ENCODE measurements around the gene SGK2.

The SGK2 gene

DNA sequence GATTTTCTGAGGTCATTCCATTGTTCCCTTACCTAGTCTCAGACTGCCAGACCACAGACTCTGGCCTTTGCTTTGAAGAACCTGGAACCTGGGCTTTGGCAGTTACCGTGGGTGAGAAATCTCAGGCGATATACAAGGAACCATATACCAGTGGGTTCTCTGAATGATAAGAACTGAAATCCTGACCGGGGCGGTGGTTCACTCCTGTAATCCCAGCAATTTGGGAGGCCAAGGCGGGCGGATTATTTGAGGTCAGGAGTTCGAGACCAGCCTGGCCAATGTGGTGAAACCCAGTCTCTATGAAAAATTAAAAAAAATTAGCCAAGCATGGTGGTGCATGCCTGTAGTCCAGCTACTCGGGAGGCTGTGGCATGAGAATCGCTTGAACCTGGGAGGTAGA lies 14.3 kb upstream of the SGK2 start:
- in situ Hi-C loops (cut with HindIII; ENCODE audit: low sequenced_read_pairs) = no loop called here
- DNase-seq (ENCODE audit: low read depth) = no peak
- no peak for TF ChIP-seq CTCF (IDR thresholded peaks at IDR 0.05; ENCODE audit: low read depth, low read length, missing control alignments)

DNA sequence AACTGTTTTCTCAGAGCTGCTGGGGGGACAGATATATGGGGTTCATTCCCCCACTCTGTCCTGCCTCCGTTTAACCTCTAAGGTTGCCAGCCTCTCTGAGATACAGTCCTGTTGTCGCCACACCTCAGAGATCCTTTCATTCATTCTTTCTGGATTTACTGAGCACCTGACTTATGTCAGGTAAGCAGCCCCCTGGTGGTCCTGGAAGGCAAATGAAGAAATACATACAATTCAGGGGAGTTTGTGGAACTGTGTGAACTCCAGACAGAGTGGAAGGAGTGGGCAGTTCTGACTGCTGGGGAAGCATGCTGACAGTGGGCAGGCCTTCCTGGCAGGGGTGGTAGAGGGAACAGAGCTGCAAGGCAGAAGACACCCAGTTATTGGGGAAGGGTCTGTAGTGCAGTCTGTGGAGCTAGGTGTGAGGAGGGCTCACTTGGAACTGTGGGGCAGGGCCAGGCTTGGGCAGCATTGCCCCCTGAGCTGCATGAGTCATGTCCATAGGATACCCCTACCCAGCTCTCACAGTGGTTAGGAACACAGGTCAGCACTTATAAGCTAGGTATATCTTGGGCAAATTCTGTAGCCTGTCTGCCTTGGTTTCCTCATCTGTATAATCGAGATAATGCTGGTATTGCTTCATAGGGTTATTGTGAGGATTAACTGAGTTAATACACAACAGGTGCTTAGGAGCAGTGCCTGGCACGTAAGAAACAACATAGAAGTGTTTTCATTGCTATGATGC lies 12.8 kb upstream of the SGK2 start:
- no peak for DNase-seq (ENCODE audit: low read depth)
- H3K4me3 ChIP-seq (ENCODE audit: low read depth, low read length) = no peak overlapping the region
- TF ChIP-seq CTCF (IDR thresholded peaks at IDR 0.05; ENCODE audit: low read depth, low read length, missing control alignments) = no peak
- in situ Hi-C loops (cut with HindIII; ENCODE audit: low sequenced_read_pairs) = no loop called here

More for the DNA sequence above, 14.3 kb upstream of the SGK2 start:
- no peak overlapping the region for H3K4me3 ChIP-seq (ENCODE audit: low read depth, low read length)

DNA sequence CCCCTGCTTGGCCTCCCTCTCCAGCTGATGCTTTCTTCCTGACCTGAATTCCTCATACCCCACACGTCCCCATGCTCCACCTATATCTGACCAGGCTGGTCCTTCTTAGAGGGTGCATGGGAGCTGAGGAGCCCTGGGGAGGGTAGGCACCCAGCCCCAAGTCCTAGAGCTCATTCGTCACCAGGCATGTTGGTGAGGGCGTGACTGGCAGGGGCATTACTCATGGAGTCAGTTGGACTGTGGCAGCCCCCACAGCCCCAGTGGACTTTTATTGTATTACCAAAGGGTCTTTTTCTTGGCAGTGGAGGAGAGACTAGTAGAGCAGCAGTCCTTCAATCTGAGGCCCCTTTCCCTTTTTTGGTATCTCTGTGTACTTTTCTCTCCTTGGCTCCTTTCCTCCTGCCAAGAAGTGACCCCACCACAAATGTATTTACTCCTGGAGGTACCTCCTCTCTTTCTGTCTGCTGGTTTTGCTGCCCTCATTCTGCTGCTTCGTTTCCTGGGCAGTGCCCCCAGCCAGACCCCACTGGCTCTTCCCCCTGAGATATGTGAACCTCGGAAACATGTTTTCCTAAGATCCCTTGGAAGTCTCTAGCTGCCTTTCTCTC lies 10.4 kb upstream of the SGK2 start:
- no peak overlapping the region for H3K4me3 ChIP-seq (ENCODE audit: low read depth, low read length)
- no peak for DNase-seq (ENCODE audit: low read depth)
- in situ Hi-C loops (cut with HindIII; ENCODE audit: low sequenced_read_pairs) = no loop called here
- no peak for TF ChIP-seq CTCF (IDR thresholded peaks at IDR 0.05; ENCODE audit: low read depth, low read length, missing control alignments)

- in situ Hi-C loops (cut with HindIII; ENCODE audit: low sequenced_read_pairs) = no loop called here
- no peak for TF ChIP-seq CTCF (IDR thresholded peaks at IDR 0.05; ENCODE audit: low read depth, low read length, missing control alignments)
- DNase-seq (ENCODE audit: low read depth) = no peak
- H3K4me3 ChIP-seq (ENCODE audit: low read depth, low read length) = no peak overlapping the region
These were observed 9.3 kb upstream of the SGK2 start for GRCh38 chr20:43549416-43550065.

DNA sequence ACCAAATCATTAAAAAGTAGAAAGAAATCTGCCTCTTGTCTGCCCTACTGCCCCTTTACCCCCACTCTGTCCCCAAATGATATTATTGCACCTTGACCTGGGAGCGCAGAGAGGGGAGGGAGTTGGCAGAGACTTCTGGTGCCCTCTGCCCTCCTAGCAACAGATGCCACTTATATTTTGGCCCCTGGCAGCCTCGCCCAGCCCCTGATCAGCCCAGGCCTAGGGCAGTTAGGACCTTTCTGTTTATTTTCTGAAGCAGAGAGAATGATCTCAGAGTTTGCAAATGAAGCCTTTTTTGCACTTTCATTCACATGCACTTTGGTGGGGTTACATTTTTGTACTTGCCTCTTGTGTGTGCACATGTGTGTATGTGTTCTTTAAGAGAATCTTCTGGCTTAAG lies 8.4 kb upstream of the SGK2 start:
- DNase-seq (ENCODE audit: low read depth) = no peak
- H3K4me3 ChIP-seq (ENCODE audit: low read depth, low read length) = no peak overlapping the region
- in situ Hi-C loops (cut with HindIII; ENCODE audit: low sequenced_read_pairs) = no loop called here
- TF ChIP-seq CTCF (IDR thresholded peaks at IDR 0.05; ENCODE audit: low read depth, low read length, missing control alignments) = no peak

GRCh38 chr20:43554369-43554768 lies 4.5 kb upstream of the SGK2 start:
- no peak overlapping the region for H3K4me3 ChIP-seq (ENCODE audit: low read depth, low read length)
- in situ Hi-C loops (cut with HindIII; ENCODE audit: low sequenced_read_pairs) = no loop called here
- TF ChIP-seq CTCF (IDR thresholded peaks at IDR 0.05; ENCODE audit: low read depth, low read length, missing control alignments) = no peak
- DNase-seq (ENCODE audit: low read depth) = no peak

Measured in astrocyte of the cerebellum (primary cell).